Activated CD8-positive, alpha-beta T cell treated with anti-CD3 and anti-CD28 coated beads, Interleukin-2, amount 10 ng/mL, durations not matched to agents 7 days and 5 days (primary cell): ENCODE results near the gene TOMM22. TPM values are rescaled to one million over a fixed set of nuclear protein-coding genes. Genes with fewer than 3 reads are reported as not detected.
A peak's percentile ranks its signal among the peaks of the same experiment; 100 is the strongest.

Experiments used
- ATAC-seq: fragments of 150-1000 bp; cut with Tn5 transposase; one replicate; pipeline ENCODE4 v1.10.0; 2021; ENCODE audit warnings: moderate library complexity
- CTCF ChIA-PET: fragments of 350-600 bp; sonication (Branson Sonifier 250); formaldehyde crosslinking; loops from one replicate; lab custom pipeline; 2021; ENCODE audit warnings: antibody characterized with exemption; lab: Charles Lee
- POLR2A ChIA-PET: fragments of 350-600 bp; sonication (Branson Sonifier 250); formaldehyde crosslinking; loops from one replicate; lab custom pipeline; 2021; ENCODE audit warnings: antibody characterized with exemption; lab: Charles Lee
- DNase-seq: peaks from one replicate; pipeline ENCODE4 v3.0.0-alpha.2; 2020
- H3K27ac Mint-ChIP-seq: one replicate; pipeline ENCODE4 v1.8.0; 2021; ENCODE audit warnings: mild to moderate bottlenecking, mixed read lengths
- H3K27me3 Mint-ChIP-seq: one replicate; pipeline ENCODE4 v1.8.0; 2021; ENCODE audit warnings: low read depth, mixed read lengths
- H3K36me3 Mint-ChIP-seq: one replicate; pipeline ENCODE4 v1.8.0; 2021; ENCODE audit warnings: low read depth, mixed read lengths
- H3K4me1 Mint-ChIP-seq: one replicate; pipeline ENCODE4 v1.8.0; 2021; ENCODE audit warnings: low read depth, mixed read lengths
- H3K4me3 Mint-ChIP-seq: one replicate; pipeline ENCODE4 v1.8.0; 2021; ENCODE audit warnings: mild to moderate bottlenecking, mixed read lengths
- H3K9me3 Mint-ChIP-seq: one replicate; pipeline ENCODE4 v1.8.0; 2022; ENCODE audit warnings: mixed read lengths; ENCODE audit not compliant: insufficient read depth
- total RNA-seq, 2 experiments: library from RNA; stranded (reverse); gene quantifications; one replicate each; pipeline ENCODE4 v1.2.3, GENCODE V29; 2021

TOMM22 gene
- total RNA-seq, 2 experiments from 2014 or later = 91.3 to 98.7 TPM

DNA sequence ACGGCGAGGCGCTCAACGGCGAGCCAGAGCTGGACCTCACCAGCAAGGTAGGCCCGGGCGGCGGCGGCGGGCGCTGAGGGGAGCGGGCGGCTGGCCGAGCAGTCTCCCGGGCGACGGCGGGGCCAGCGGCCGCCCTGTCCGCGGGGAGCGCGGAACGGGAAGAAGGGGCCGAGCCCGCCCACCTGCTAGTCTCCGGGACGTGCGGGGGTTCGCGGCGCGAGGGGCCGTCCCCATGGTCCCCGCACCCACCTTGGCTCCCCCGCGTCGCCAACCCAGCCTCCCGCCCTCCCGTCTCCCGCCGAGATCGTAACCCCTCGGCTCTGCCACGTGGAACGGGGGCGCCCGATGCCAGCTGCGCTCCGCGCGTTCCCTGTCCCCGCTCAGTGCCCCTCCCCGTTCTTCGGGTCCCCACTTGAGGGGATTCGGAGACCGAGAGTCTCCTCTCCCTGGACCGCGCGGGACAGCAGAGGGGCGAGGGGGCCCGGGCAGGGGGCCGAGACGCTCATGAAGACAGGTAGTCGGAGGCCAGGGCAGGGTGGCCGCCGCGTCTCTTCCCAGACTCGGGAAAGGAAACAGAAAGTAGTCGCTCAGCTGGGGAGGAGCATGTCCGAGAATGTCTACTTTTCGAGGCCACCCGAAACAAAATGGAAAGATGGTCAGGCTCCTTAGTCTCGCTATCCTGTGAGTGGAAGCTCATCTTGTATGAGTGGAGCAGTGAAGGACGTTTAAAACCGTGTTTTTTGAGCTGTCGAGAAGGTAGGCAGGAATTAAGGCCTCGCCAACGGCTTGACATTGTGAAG, 24.5 kb downstream of the TOMM22 start:
- H3K4me1 Mint-ChIP-seq = peaks cover 52% of the 10 kb centered on the region
- CTCF ChIA-PET = interaction anchor here (1.0 to 6.1 kb wide), 12 partner anchors 8 to 654 kb away, joined by 3 to 48 read pairs (median 6); partner anchors contain the start of gene TOMM22
- H3K9me3 Mint-ChIP-seq = no peaks in the 10 kb centered on the region
- H3K27me3 Mint-ChIP-seq = no peaks in the 10 kb centered on the region
- H3K36me3 Mint-ChIP-seq = peaks cover 33% of the 10 kb centered on the region
- peak overlapping the region; percentile 93 for H3K4me3 Mint-ChIP-seq
- POLR2A ChIA-PET = interaction anchor here (0.8 to 2.6 kb wide), 9 partner anchors 8 to 383 kb away, joined by 3 to 10 read pairs (median 4); partner anchors contain the start of genes CBY1 and TOMM22
- ATAC-seq (no peak), DNase-seq (peak; percentile 52)
- H3K27ac Mint-ChIP-seq = peak overlapping the region; percentile 88

DNA sequence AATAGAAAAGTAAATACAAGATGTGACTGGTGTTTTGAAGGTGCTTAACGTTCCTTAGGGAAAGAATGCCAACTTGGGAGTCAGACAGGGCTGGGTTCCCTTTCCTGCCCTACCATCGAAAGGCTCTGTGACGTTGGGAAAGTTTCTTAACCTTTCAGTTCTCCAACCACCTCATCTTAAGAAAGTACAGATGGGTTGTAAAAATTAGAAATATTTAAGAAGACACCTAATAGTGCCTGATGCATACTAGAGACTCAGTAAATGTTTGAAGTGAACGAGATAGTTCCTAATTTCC, 25.1 kb downstream of the TOMM22 start:
- Mint-ChIP-seq H3K9me3 (no peaks in the 10 kb centered on the region), H3K36me3 (peaks cover 33% of the 10 kb centered on the region), H3K4me3 (peak overlapping the region; percentile 93), H3K27ac (peak overlapping the region; percentile 88), H3K27me3 (no peaks in the 10 kb centered on the region), H3K4me1 (peaks cover 47% of the 10 kb centered on the region)
- POLR2A ChIA-PET = interaction anchor here (0.8 to 2.6 kb wide), 6 partner anchors 9 to 50 kb away, joined by 3 to 10 read pairs (median 4); partner anchors contain the start of genes CBY1 and TOMM22
- CTCF ChIA-PET = interaction anchor here (1.3 to 6.1 kb wide), 9 partner anchors 8 to 654 kb away, joined by 3 to 48 read pairs (median 6); partner anchors contain the start of gene TOMM22
- no peak for ATAC-seq
- DNase-seq = no peak

DNA sequence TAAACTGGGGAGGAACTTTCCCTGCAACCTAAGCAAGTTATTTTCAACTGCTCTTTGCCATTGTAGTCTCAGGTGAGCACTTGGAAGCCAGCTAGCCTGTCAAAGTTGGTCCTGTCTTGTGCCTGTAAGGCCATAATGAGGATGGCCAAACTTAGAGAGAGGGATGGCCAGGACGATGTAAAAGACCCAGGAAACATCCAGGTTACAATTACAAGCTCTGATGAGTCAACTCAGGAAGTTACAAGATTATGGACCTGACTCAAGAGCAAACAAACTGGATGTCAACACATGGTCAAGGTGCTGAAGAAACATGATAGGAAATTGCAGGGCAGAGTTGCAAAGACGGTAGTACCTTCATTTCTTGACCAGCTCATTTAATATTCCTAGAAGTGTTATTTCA, 25.6 kb downstream of the TOMM22 start:
- Mint-ChIP-seq H3K36me3 (peaks cover 37% of the 10 kb centered on the region), H3K27me3 (no peaks in the 10 kb centered on the region), H3K4me1 (peaks cover 50% of the 10 kb centered on the region), H3K9me3 (no peaks in the 10 kb centered on the region), H3K27ac (peak overlapping the region; percentile 88), H3K4me3 (peak overlapping the region; percentile 93)
- DNase-seq (no peak), ATAC-seq (no peak)
- POLR2A ChIA-PET = interaction anchor here (0.6 to 2.6 kb wide), 8 partner anchors 9 to 116 kb away, joined by 3 to 10 read pairs (median 4); partner anchors contain the start of genes CBY1 and TOMM22
- CTCF ChIA-PET = interaction anchor here (1.2 to 6.1 kb wide), 9 partner anchors 9 to 655 kb away, joined by 3 to 48 read pairs (median 6); partner anchors contain the start of gene TOMM22

DNA sequence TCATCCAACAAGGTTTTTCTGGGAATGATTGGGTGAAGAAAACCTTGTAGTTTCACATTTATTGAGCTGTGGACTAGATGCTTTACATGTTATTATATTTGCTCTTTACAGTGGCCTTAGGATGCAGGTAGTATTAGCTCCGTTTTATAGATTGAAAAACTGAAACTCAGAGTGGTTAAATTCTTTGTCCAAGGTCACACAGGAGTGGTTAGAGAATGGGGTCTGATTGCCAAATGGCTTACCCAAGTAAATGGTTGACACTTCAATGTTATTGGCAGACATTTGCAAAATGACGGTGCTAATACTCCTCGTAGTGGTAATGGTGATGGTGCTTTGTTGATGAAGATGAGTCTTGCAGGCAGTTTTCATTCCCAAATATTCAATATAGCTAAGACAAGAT, 26.2 kb downstream of the TOMM22 start:
- peaks cover 53% of the 10 kb centered on the region for H3K4me1 Mint-ChIP-seq
- H3K36me3 Mint-ChIP-seq = peaks cover 40% of the 10 kb centered on the region
- CTCF ChIA-PET = interaction anchor here (1.2 to 6.1 kb wide), 7 partner anchors 9 to 656 kb away, joined by 3 to 48 read pairs (median 6); partner anchors contain the start of gene TOMM22
- peak overlapping the region; percentile 93 for H3K4me3 Mint-ChIP-seq
- DNase-seq (no peak), ATAC-seq (no peak)
- peak overlapping the region; percentile 13 for H3K27ac Mint-ChIP-seq
- POLR2A ChIA-PET = interaction anchor here (0.6 to 1.5 kb wide), 5 partner anchors 8 to 116 kb away, joined by 3 to 5 read pairs (median 4); partner anchors contain the start of gene CBY1
- H3K27me3 Mint-ChIP-seq = no peaks in the 10 kb centered on the region
- no peaks in the 10 kb centered on the region for H3K9me3 Mint-ChIP-seq

DNA sequence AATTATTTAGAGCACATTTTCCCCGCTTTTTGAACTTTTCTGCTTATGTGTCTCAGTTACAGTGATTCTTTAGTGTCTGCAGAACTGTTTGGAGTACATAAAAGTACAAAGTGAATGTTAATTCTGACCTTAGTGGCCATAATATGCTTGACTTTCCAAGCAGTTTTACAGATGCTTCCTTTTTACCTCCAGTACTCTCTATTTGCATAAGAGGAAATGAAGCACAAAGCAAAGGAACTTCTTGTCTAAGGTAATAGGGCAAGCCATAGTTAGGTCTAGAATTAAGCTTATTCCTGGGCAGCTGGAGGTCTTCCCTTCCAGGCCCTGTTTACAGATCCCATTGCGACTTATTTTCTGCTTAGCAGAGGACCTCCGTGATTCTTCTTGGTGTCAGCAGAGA, 27.5 kb downstream of the TOMM22 start:
- Mint-ChIP-seq H3K27ac (peak overlapping the region; percentile 47), H3K27me3 (no peaks in the 10 kb centered on the region), H3K36me3 (peaks cover 40% of the 10 kb centered on the region), H3K9me3 (no peaks in the 10 kb centered on the region), H3K4me1 (peaks cover 59% of the 10 kb centered on the region), H3K4me3 (no peak overlapping the region)
- no peak for ATAC-seq
- POLR2A ChIA-PET = interaction anchor here (1.3 kb wide), 1 partner anchor 24 kb away, joined by 3 read pairs; no protein-coding TSS in a partner anchor
- CTCF ChIA-PET = interaction anchor here (1.6 to 6.1 kb wide), 2 partner anchors 14 to 24 kb away, joined by 5 to 48 read pairs; no protein-coding TSS in a partner anchor
- DNase-seq = no peak

DNA sequence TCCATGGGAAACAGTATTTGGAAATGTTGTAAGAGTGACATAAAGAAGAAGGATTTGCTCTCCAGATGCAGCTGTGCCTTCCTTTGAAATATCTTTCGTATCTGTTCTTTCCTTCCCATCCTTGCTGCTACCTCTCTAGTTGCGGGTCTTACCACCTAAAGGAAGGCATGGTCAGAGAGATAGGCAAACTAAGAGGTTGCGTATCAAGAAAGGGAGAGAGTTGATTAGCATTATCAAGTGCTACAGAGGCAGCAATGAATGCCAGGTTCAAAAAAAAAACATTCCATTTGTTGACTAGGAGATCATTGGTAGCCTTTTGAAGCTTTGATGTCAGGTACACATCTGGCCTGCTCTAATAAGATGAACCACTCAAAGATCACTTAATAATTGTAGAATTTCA, 28.6 kb downstream of the TOMM22 start:
- Mint-ChIP-seq H3K9me3 (no peaks in the 10 kb centered on the region), H3K27me3 (no peaks in the 10 kb centered on the region), H3K4me3 (no peak overlapping the region), H3K27ac (no peak overlapping the region), H3K4me1 (peaks cover 60% of the 10 kb centered on the region), H3K36me3 (peaks cover 40% of the 10 kb centered on the region)
- CTCF ChIA-PET = interaction anchor here (1.6 to 6.1 kb wide), 2 partner anchors 13 to 23 kb away, joined by 5 to 48 read pairs; no protein-coding TSS in a partner anchor
- DNase-seq (no peak), ATAC-seq (no peak)
- POLR2A ChIA-PET = interaction anchor here (1.3 kb wide), 1 partner anchor 23 kb away, joined by 3 read pairs; no protein-coding TSS in a partner anchor

DNA sequence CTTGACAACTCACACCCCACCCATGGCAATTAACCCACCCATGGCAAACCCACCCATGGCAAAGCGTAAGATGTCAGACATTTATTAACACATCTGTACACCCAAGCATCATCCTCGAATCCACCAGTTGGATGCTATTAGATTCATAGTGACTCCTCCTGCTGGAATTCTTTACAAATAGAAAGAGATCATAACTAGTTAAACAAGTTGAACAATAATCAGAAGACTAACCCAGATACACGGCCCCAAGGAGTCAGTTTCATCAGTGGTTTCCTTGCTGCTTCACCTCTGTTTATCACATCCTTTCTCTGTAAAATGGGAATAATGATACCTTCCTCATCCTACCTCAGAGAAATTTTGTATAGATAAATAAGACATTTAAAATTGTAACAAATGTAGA, 29.1 kb downstream of the TOMM22 start:
- H3K4me3 Mint-ChIP-seq = no peak overlapping the region

DNA sequence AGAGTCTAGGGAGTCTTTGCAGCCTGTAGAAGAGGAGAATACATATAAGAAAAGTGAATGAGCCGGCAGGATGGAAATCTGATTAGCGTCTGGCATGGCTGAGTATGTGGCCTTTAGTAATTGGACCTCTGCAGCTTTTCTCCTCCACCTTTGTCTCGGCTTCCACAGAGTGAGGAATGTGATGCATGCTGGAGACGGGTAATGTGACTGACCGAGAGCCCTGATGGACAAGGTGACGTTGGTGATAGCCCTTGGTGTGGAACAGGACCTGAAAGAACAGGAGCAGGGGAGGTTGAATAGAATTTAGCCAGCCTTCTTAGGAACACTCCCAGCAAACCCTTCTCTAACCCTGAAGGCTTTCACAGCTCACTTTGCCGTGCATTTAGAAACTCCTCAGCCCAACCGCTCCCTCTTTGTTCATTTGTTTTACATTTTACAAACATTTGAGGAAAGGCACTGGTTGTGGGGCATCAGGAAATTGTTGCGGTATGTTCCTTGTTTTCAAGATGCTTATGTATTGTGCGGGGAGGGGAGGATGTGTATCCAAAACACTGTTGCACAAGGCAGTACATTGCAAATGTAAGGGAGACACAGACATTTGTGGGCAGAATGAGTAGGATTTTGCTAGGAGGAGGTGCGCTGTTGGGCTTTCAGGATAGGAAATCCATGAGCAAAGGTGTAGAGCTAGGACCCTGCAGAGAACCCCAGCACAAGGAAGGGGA, 30.9 kb downstream of the TOMM22 start:
- peaks cover 55% of the 10 kb centered on the region for H3K4me1 Mint-ChIP-seq

More for the DNA sequence above, 29.1 kb downstream of the TOMM22 start:
- no peak for DNase-seq
- H3K27me3 Mint-ChIP-seq = no peaks in the 10 kb centered on the region
- ChIA-PET CTCF (interaction anchor here (1.6 kb wide), 1 partner anchor 23 kb away, joined by 5 read pairs; no protein-coding TSS in a partner anchor), POLR2A (interaction anchor here (1.3 kb wide), 1 partner anchor 22 kb away, joined by 3 read pairs; no protein-coding TSS in a partner anchor)
- peaks cover 61% of the 10 kb centered on the region for H3K4me1 Mint-ChIP-seq
- peaks cover 40% of the 10 kb centered on the region for H3K36me3 Mint-ChIP-seq
- ATAC-seq = no peak
- no peak overlapping the region for H3K27ac Mint-ChIP-seq
- no peaks in the 10 kb centered on the region for H3K9me3 Mint-ChIP-seq

DNA sequence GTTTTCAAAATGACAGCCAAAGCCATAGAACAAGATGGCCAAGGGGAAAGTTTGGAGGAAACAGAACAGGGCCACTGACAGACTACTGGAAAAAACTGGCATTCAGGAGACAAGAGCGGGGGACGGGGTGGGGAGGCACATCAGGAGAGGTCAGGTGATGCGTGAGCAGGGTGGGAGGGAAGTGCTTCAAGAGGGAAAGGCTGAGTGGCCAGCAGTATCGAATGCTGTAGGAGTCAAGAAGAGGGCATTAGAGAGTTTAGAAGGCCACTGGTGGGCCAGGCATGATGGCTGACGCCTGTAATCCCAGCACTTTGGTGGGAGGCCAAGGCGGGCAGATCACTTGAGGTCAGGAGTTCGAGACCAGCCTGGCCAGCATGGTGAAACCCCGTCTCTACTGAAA, 32.2 kb downstream of the TOMM22 start:
- no peak overlapping the region for H3K4me3 Mint-ChIP-seq
- no peaks in the 10 kb centered on the region for H3K9me3 Mint-ChIP-seq
- peaks cover 43% of the 10 kb centered on the region for H3K4me1 Mint-ChIP-seq
- no peaks in the 10 kb centered on the region for H3K27me3 Mint-ChIP-seq
- ATAC-seq (no peak), DNase-seq (no peak)
- ChIA-PET POLR2A (interaction anchor here (1.1 to 1.3 kb wide), 2 partner anchors 21 to 32 kb away, joined by 4 to 6 read pairs; partner anchors contain the start of gene TOMM22), CTCF (interaction anchor here (1.5 to 4.3 kb wide), 2 partner anchors 11 to 20 kb away, joined by 10 to 21 read pairs; no protein-coding TSS in a partner anchor)
- H3K27ac Mint-ChIP-seq = peak overlapping the region; percentile 0
- H3K36me3 Mint-ChIP-seq = peaks cover 44% of the 10 kb centered on the region

More for the DNA sequence above, 30.9 kb downstream of the TOMM22 start:
- Mint-ChIP-seq H3K27me3 (no peaks in the 10 kb centered on the region), H3K9me3 (no peaks in the 10 kb centered on the region), H3K27ac (peak overlapping the region; percentile 35), H3K4me3 (no peak overlapping the region), H3K36me3 (peaks cover 48% of the 10 kb centered on the region)
- ChIA-PET CTCF (interaction anchor here (4.3 kb wide), 1 partner anchor 12 kb away, joined by 21 read pairs; no protein-coding TSS in a partner anchor), POLR2A (no interaction called here)
- ATAC-seq (no peak), DNase-seq (no peak)

DNA sequence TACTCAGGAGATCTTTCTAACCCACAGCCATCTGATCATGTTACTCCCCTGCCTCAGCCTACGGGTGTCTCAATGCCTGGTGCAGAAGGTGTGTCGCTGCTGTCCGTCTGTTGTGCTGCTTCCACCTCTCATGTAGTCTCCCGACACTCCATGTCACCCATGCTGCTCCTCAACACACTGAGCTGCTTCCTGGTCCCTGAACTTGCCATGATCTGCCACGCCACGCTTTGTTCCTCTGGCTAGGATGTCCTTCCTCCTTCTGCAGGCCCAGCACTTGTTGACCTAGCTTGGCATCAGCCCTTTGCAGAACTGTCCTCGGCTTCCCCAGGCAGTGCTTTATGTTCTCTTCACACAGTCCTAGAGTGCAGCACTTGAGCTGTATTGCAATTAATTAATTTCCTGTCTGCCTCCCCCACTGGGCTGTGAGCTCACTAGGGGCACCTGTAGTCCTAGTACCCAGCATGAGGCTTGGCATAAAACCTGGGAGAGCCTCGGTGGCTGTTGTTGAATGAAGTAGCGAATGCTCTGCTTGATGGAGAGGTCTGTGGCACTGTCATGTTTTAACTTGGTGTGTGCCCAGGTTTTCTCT, 33.5 kb downstream of the TOMM22 start:
- Mint-ChIP-seq H3K4me1 (peaks cover 35% of the 10 kb centered on the region), H3K27me3 (no peaks in the 10 kb centered on the region), H3K27ac (peak overlapping the region; percentile 25), H3K4me3 (no peak overlapping the region), H3K9me3 (no peaks in the 10 kb centered on the region), H3K36me3 (peaks cover 37% of the 10 kb centered on the region)
- POLR2A ChIA-PET = interaction anchor here (1.1 to 1.5 kb wide), 5 partner anchors 8 to 41 kb away, joined by 4 to 6 read pairs (median 4); partner anchors contain the start of genes SUN2 and TOMM22
- DNase-seq = no peak
- peak; percentile 18 for ATAC-seq
- CTCF ChIA-PET = interaction anchor here (1.5 to 4.3 kb wide), 2 partner anchors 10 to 18 kb away, joined by 10 to 21 read pairs; no protein-coding TSS in a partner anchor
